Measurements from ENCODE around the gene CLCN3. TPM values are rescaled to one million over a fixed set of nuclear protein-coding genes. Genes with fewer than 3 reads are reported as not detected.

The CLCN3 gene
- total RNA-seq, 1 donor from 2014 or later = 34.7 TPM

GRCh38 chr4:169662206-169662605, 41.8 kb downstream of the CLCN3 start:
- Mint-ChIP-seq H3K4me1 (ENCODE audit: low read depth) (peaks cover 47% of the 10 kb centered on the region), H3K27ac (ENCODE audit: unreplicated experiment) (no peak overlapping the region), H3K36me3 (ENCODE audit: low read depth) (peaks cover 3% of the 10 kb centered on the region), H3K4me3 (ENCODE audit: unreplicated experiment) (no peak overlapping the region), H3K27me3 (ENCODE audit: low read depth) (no peaks in the 10 kb centered on the region), H3K9me3 (ENCODE audit: low read depth) (peaks cover 3% of the 10 kb centered on the region)
- no peak for DNase-seq (ENCODE audit: low spot score)
- TF ChIP-seq, protein P1, sequence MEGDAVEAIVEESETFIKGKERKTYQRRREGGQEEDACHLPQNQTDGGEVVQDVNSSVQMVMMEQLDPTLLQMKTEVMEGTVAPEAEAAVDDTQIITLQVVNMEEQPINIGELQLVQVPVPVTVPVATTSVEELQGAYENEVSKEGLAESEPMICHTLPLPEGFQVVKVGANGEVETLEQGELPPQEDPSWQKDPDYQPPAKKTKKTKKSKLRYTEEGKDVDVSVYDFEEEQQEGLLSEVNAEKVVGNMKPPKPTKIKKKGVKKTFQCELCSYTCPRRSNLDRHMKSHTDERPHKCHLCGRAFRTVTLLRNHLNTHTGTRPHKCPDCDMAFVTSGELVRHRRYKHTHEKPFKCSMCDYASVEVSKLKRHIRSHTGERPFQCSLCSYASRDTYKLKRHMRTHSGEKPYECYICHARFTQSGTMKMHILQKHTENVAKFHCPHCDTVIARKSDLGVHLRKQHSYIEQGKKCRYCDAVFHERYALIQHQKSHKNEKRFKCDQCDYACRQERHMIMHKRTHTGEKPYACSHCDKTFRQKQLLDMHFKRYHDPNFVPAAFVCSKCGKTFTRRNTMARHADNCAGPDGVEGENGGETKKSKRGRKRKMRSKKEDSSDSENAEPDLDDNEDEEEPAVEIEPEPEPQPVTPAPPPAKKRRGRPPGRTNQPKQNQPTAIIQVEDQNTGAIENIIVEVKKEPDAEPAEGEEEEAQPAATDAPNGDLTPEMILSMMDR (IDR thresholded peaks at IDR 0.05) = no peak

DNA sequence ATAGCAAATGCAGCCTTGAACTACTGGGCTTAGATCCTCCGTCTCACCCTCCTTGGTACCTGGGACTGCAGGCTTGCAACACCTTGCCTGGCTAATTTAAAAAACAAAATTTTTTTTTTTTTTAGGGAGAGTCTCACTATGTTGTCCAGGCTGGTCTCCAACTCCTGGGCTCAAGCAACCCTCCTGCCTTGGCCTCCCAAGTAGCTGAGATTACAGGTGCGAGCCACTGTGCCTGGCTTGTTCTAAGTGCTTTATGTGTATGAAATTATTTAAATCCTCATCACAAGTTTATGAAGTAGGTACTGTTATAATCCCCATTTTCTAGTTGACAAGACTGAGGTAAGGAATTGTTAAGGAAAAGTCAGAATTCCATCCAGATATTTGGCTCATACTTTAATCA, 43.0 kb downstream of the CLCN3 start:
- Mint-ChIP-seq H3K4me3 (ENCODE audit: unreplicated experiment) (no peak overlapping the region), H3K36me3 (ENCODE audit: low read depth) (peaks cover 3% of the 10 kb centered on the region), H3K27me3 (ENCODE audit: low read depth) (no peaks in the 10 kb centered on the region), H3K27ac (ENCODE audit: unreplicated experiment) (no peak overlapping the region), H3K9me3 (ENCODE audit: low read depth) (peaks cover 3% of the 10 kb centered on the region), H3K4me1 (ENCODE audit: low read depth) (peaks cover 47% of the 10 kb centered on the region)
- TF ChIP-seq, protein P1 (IDR thresholded peaks at IDR 0.05) = no peak
- DNase-seq (ENCODE audit: low spot score) = no peak

- peak overlapping the region; percentile 34 for H3K27ac Mint-ChIP-seq (ENCODE audit: unreplicated experiment)
Observed at GRCh38 chr4:169663831-169664230, 43.5 kb downstream of the CLCN3 start.

DNA sequence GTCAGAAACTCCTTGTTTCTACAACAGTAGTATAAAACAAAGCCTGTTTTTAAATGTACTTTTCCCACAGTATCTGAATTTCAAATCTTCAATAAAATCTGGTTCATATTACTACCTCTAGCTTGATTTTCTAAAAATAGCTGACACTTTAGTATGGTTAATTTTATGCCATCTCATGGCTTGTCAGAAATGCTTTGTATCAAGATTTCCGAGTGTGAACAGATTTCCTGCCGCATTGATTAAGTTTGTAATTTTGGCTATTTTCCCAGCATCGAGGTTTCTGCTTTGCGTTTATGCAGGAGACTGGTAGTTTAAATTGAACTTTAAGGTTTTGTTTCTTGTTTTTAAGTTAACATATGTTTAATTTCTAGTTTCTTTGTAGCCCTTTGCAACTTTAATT, 44.2 kb downstream of the CLCN3 start:
- Mint-ChIP-seq H3K27me3 (ENCODE audit: low read depth) (no peaks in the 10 kb centered on the region), H3K4me1 (ENCODE audit: low read depth) (peaks cover 40% of the 10 kb centered on the region), H3K4me3 (ENCODE audit: unreplicated experiment) (no peak overlapping the region), H3K36me3 (ENCODE audit: low read depth) (peaks cover 3% of the 10 kb centered on the region), H3K27ac (ENCODE audit: unreplicated experiment) (no peak overlapping the region), H3K9me3 (ENCODE audit: low read depth) (peaks cover 3% of the 10 kb centered on the region)
- TF ChIP-seq, protein P1 (IDR thresholded peaks at IDR 0.05) = no peak
- DNase-seq (ENCODE audit: low spot score) = no peak

More at GRCh38 chr4:169663831-169664230, 43.5 kb downstream of the CLCN3 start:
- Mint-ChIP-seq H3K9me3 (ENCODE audit: low read depth) (peaks cover 3% of the 10 kb centered on the region), H3K4me3 (ENCODE audit: unreplicated experiment) (no peak overlapping the region), H3K27me3 (ENCODE audit: low read depth) (no peaks in the 10 kb centered on the region), H3K36me3 (ENCODE audit: low read depth) (peaks cover 3% of the 10 kb centered on the region), H3K4me1 (ENCODE audit: low read depth) (peaks cover 47% of the 10 kb centered on the region)
- TF ChIP-seq, protein P1 (IDR thresholded peaks at IDR 0.05) = no peak
- DNase-seq (ENCODE audit: low spot score) = no peak

- Mint-ChIP-seq H3K4me3 (ENCODE audit: unreplicated experiment) (no peak overlapping the region), H3K27ac (ENCODE audit: unreplicated experiment) (peak overlapping the region; percentile 0), H3K9me3 (ENCODE audit: low read depth) (peaks cover 3% of the 10 kb centered on the region), H3K27me3 (ENCODE audit: low read depth) (no peaks in the 10 kb centered on the region), H3K36me3 (ENCODE audit: low read depth) (peaks cover 3% of the 10 kb centered on the region), H3K4me1 (ENCODE audit: low read depth) (peaks cover 37% of the 10 kb centered on the region)
- no peak for DNase-seq (ENCODE audit: low spot score)
- TF ChIP-seq, protein P1 (IDR thresholded peaks at IDR 0.05) = no peak
Observed at GRCh38 chr4:169665046-169665737, 44.8 kb downstream of the CLCN3 start.
